ENCODE measurements around the gene RPS28.
A peak's percentile ranks its signal among the peaks of the same experiment; 100 is the strongest.
"Not testable (repeated sequence)": the region's sequence is repeated elsewhere in the genome, so short reads cannot be mapped to it uniquely, and the experiment has no call there.

The RPS28 gene

DNA sequence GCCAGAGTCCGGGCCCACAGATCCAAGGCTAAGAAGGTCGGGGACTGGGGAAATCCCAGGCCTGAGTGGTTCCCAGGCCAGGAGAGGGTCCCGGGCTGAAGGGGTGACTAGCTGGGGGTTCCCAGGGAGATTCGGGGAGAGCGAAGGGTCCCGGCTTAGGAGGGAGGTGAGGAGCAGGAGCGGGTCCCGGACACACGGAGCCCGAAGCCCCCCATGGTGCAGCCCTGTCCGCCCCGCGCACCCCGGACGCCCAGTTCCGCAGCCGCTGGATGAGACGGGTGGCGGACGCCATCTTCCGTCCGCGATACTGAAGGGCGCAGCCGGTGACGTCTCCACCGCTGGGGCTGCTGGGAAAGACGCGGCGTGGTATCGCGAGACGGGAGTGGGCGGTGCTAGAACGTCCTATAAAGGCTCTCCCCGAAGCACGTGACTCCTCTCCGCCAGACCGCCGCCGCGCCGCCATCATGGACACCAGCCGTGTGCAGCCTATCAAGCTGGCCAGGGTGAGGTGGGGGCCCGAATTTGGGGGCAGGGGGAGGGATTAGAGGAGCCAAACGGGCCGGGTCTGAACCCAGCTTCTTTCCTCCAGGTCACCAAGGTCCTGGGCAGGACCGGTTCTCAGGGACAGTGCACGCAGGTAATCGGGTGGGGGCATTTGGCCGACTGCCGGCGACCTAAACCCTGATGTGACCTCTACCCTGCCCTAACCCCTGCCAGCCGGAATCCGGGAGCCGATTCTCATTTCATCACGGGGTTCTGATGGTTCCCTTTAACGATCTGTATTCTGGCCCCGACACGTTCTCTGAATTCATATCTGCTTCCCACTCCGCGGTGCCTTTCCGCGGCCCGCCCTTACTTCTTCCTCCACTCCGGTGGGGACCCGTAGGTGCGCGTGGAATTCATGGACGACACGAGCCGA lies at the start of gene RPS28, which contains the start of gene NDUFA7:
TSS of gene RPS28 (plus strand) at position 430 of the 919 bp plus-strand sequence. CDS start at position 465, 35 bp downstream.
TSS of gene NDUFA7 (minus strand) at position 309 of the 919 bp plus-strand sequence. CDS start at position 292, 17 bp downstream.
- peak; percentile 98 for DNase-seq (ENCODE audit: low spot score)

DNA sequence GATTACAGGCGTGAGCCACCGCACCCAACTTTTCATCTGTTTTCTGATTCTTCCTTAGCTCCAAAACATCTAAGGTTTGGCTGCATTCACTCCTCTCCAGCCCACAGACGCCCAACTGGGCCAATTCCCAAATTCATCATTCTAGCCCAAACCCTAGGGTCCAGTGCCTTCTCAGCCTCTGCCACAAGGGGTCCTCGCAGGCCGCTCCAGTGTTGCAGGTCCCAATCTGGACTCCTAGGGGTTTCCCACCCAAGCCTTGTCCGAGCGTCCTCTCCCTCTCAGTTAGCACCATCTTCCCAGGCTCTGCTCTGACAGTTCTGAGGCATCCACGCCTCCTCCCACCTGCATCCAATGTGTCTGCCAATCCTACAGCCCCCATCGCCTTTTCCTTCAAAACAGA lies 44.8 kb upstream of the RPS28 start:
- DNase-seq (ENCODE audit: low spot score) = not testable (repeated sequence)

DNA sequence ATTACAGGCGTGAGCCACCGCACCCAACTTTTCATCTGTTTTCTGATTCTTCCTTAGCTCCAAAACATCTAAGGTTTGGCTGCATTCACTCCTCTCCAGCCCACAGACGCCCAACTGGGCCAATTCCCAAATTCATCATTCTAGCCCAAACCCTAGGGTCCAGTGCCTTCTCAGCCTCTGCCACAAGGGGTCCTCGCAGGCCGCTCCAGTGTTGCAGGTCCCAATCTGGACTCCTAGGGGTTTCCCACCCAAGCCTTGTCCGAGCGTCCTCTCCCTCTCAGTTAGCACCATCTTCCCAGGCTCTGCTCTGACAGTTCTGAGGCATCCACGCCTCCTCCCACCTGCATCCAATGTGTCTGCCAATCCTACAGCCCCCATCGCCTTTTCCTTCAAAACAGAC lies 30.0 kb upstream of the RPS28 start:
- not testable (repeated sequence) for DNase-seq (ENCODE audit: low spot score)

DNA sequence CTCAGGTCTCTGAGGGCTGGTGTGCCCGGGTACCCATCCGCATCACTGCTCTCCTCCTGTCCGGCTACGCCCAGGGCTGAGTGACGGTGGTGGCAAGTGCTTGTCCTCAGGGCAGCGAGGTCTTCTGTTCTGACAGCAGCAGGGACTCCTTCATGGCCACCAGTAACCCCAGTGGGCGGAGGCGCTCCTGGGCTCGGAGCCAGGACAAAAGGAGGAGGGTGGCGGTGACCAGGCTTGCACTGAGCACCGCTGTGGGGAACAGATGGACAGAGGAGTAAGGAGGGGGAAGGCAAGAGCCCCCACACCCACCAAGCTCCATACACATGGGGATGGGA lies 19.0 kb upstream of the RPS28 start:
- DNase-seq (ENCODE audit: low spot score) = no peak

DNA sequence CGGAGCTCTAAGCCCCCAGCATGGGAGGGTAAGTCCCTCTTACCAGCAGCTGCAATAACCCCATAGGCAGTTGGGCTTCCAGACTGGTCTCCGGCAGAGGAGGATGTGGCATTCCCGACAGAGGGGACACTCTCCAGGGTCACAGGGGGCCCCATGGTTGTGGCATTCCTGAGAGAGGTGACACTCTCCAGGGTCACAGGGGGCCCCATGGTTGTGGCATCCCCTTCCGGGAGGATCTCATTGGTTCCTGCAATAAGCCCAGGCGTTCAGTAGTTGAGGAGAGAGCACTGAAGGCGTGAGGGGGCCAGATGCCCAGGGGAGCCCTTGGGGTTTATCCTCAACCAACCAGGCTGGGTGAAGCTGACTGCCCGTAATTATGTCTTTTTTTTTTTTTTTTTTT lies 18.6 kb upstream of the RPS28 start:
- no peak for DNase-seq (ENCODE audit: low spot score)

DNA sequence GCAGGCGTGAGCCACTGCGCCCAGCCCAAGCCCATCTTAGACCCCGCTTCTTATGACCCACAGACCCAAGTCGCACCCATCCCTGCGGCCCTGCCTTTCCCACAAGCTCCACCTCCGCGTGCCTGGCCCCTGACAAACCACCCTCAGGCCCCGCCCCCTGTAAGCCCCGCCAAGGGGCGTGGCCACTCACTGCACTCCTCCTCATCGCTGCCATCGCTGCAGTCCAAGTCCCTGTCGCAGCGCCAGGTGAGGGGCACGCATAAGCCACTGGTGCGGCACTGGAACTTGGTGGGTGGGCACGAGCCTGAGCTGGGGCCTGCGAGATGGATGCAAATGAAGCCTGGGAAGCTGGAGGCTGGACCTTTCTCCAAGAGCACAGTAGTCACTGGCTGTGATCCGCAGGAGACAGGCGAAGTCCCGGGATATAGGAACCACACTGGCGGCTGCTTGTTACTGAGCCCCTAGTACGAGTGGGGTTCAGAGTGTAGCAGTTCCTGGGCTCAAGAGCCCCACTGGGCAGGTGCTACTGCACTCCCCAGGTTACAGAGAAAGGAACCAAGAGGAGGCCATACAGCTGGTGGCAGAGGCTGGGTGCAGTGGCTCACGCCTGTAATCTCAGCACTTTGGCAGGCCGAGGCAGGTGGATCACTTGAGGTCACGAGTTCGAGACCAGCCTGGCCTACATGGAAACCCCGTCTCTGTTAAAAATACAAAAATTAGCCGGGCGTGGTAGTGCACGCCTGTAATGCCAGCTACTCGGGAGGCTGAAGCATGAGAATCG lies 16.3 kb upstream of the RPS28 start:
- DNase-seq (ENCODE audit: low spot score) = no peak

DNA sequence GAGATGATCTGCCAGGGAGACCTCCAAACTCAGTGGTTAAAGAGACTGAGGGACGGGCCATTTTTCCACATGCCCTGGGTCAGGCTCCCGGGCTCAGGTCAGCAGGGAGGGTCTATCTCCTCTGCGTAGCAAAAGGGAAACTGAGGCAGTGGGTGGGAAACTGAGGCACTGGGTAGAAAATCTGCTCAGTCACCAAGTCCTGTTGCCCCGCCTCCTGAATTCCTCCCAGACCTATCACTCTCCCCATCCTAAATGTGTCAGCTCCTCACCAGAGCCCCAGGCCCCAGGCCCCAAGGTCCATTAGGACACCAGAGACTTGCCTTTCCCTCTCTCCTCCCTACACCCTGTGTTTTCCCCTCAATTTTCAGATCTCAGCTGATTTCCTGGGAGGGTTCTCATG lies 15.5 kb upstream of the RPS28 start:
- DNase-seq (ENCODE audit: low spot score) = no peak

DNA sequence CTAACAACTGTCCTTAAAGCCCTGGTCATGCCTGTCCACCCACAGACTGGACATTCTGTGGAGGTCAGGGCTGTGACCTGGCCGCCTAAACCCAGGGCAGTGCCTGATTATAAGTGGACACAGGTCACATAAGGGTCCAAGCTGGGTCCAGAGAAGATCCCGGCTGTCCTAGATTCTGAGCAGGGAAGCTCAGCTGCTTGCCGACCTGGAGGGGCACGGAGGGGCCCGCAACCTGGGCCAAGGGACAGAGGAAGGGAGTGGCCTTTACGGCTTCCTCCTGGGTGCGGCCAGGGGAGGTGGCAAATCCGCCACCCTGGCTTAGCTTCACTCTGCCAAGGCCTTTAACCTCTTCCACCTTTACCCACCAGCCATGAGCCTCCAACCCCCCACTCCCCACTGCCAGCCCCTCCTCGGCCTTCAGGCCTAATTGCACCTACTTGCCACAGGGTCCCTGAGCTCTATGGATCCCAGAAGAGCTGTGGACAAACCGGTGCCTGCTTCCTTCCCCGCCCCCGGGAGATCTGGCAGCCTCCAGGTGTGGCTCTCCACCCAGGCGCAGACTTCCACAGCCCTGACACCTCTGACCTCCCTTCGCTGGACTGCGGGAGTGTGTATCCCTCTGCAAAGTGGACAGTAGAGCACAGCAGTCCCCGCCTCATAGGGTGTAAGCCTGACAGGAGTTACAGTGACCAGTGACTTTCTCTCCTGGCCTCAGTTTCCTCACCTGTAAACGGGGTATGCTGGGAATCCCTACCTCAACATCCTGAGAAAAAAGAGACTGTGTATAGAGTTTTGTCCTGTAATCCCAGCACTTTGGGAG lies 14.9 kb upstream of the RPS28 start:
- DNase-seq (ENCODE audit: low spot score) = no peak

DNA sequence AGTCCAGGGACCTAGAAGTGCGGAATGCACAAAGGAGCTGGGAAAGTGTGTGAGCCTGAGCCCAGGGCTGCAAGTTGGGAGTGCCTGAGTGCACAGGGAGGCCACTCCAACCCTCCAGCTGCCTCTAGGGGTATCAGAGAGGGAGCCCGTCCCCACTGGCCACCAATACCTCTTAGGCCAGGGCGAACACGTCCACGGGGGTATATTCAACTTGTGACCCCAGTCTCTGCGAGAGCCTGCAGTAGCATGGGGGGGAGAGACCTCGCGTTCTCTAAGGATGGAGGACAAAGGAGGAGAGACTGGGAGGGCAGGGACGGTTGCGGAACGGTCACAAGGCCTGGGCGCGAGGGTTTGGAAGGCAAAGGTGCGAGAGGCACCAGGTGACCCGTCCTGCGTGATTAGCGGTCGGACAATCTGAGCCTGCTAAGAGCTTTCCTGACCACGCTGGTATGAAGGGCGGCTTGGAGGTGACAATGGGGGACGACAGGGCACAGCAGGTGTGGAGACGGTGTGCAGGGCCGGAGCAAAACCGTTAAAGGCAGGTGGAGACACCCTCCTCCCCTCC lies 13.8 kb upstream of the RPS28 start:
- DNase-seq (ENCODE audit: low spot score) = no peak

DNA sequence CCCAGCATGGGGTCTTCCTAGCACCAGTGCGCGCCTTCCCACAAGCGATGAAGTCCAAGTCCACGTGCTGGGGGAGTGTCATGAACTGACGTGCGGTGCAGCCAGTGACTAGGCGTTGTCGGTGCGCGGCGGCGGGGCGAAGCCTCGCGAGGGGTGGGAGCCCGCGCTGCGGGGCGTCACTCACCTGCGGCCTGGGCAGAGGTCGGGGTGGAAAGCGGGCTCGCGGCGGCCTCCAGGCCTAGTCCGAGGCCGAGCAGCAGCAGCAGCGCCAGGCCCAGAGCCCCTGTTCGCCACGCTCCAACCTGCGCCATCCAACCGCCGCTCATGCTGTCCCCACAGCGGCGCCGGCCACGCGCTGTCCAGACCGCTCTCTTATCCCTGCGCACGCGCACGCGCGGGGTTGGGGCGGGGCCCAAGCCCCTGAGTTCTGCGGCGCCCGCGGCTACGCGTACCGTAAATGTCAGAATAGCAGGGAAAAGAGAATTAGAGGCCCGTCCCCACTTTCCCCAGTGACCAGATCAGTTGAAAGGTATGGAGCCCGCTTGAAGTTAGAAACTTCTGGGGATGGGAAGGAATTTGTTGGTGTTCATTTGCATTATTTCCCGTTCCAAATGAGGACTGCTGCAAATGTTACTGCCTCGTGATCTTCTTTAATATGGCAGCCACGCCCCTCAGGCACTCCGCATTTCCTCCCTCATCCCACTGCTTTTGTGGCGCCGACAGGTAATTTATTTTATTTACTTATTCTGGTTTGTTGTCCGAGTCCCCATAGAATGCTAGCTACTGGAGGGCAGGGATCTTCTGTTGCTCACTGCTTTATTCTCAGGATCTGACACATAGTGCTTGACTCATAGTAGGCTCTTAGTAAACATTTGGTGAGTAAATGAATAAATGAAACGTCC lies 13.1 kb upstream of the RPS28 start, which contains the start of gene CD320:
TSS of gene CD320 (minus strand) at position 394 of the 902 bp plus-strand sequence. CDS start at position 326, 68 bp downstream.
- peak; percentile 98 for DNase-seq (ENCODE audit: low spot score)

DNA sequence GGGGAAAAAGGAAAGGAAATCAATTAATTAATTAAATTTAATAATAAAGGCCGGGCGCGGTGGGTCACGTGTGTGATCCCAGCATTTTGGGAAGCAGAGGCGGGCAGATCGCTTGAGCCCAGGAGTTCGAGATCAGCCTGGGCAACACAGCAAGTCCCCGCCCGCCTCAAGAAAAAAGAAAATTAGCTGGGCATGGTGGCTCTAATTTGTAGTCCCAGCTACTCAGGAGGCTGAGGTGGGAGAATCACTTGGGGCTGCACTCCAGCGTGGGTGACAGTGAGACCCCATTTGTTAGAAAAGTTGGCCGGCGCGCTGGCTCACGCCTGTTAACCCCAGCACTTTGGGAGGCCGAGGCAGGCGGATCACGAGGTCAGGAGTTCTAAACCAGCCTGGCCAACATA lies 12.4 kb upstream of the RPS28 start:
- DNase-seq (ENCODE audit: low spot score) = no peak

DNA sequence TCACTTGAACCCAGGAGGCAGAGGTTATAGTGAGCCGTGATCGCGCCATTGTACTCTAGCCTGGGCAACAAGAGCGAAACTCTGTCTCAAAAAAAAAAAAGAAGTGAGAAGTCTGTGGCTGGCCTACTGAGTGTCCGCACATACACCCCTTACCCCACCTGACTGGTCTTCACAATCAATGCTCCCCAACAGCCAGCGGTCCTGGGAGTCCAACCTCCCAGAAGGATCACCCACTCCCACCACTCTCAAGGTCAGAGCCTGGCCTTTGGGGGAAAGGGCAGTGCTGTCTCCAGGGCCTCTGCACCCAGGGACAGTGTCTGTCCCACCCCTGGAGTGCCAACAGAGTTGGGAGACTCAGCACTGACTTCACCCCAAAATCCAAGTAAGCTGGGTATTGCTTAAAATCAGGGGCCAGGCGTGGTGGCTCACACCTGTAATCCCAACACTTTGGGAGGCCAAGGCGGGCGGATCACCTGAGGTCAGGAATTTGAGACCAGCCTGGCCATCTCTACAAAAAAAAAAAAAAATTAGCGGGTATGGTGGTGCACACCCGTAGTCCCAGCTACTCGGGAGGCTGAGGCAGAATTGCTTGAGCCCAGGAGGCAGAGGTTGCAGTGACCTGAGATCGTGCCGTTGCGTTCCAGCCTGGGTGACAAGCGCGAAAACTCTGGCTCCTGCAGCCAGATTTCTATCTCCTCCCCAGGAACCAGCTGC lies 10.8 kb upstream of the RPS28 start:
- no peak for DNase-seq (ENCODE audit: low spot score)

DNA sequence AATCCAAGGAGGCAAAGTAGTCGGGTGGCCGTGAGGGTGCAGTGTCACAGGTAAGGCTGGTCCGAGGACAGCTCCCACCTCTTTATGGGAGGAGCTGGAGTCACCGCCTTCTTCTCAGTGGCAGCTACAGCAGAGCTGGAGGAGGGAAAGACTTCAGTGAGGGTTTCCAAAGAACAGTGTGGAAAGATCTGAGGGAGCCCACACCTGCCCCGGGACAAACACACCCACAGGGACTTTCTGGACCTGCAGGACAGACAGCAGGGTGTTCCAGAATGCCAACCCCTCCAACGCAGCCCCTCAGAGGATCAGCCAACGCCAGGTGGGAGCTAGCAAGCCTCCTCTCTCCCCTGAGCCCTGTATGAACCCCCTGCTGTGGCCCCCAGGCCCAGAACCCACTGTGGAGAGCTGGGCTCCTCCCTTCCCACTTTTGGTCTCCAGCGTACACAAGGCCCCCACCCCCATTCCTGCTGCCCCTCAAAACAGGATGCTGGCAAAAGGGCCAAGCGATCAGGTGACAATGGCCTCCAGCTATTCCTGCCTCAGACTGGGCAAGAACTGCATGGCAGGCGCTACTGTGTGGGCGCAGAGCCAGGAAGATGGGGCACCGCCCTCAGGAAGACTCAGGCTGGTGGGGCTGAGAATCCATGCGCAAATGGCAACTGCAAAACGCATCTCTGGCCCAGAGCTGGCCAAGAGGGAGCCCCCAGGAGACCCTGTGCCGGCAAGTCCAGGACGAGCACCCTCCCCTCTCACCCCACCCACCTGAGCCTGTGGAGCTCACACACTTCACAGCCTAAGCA lies 9.6 kb upstream of the RPS28 start:
- DNase-seq (ENCODE audit: low spot score) = no peak

DNA sequence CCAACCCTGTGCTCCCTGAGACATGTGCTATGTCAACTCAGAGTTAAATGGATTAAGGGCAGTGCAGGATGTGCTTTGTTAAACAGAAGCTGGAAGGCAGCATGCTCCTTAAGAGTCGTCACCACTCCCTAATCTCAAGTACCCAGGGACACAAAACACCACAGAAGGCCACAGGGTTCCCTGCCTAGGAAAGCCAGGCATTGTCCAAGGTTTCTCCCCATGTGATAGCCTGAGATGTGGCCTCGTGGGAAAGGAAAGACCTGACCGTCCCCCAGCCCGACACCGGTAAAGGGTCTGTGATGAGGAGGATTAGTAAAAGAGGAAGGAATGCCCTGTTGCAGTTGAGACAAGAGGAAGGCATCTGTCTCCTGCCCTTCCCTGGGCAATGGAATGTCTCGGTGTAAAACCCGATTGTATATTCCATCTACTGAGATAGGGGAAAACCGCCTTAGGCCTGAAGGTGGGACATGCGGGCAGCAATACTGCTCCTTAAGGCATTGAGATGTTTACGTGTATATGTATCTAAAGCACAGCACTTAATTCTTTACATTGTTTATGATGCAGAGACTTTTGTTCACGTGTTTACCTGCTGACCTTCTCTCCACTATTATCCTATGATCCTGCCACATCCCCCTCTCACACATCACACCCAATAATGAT lies 6.2 kb upstream of the RPS28 start:
- DNase-seq (ENCODE audit: low spot score) = not testable (repeated sequence)

DNA sequence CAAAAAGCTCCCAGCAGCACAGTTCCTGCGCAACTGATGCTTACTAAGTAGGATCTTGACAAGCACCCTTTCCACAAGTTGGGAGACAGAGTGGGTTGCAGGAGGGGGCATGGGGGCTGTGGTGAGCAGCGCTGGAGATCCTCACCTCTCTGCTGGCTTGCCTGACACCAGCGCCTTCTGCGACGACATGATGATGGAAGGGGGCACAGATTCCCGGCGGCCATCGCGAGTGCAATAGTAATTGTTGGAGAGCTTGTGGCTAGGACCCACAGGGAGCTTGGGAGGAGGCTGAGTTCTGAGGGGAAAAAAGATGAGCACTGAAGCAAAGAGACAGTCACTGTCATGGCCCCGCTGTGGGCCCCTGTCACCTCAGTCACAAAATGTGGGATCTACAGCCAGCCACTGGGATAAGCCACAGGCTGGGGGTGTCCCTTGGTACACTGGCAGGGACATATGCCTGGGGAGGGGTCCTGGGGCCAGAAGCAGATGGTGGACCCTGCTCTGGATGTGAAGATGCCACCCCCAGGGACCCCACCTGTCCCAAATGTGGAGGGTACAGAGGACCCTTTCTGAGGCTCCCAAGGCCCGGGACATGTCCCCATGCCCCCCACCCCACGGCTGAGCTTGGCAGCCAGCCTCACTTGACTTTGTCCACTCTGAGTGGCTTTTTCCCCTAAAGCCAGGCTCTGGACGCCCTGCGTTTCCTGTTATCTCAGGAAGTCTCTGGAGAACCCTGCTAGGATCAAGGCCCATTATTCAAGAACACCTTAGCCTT lies 4.8 kb upstream of the RPS28 start:
- DNase-seq (ENCODE audit: low spot score) = no peak

DNA sequence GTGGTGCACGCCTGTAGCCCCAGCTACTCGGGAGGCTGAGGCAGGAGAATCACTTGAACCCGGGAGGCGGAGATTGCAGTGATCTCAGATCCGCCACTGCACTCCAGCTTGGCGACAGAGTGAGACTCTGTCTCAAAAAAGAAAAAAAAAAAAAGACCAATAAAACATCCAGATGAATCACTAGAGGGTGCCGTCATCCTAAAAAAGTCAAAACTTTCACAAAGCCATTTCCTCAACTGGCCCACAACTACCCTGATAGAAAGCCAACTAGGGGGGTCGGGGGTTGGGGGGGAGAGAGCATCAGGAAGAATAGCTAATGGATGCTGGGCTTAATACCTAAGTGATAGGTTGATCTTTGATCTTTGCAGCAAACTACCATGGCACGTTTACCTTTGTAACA lies 2.5 kb upstream of the RPS28 start:
- not testable (repeated sequence) for DNase-seq (ENCODE audit: low spot score)

DNA sequence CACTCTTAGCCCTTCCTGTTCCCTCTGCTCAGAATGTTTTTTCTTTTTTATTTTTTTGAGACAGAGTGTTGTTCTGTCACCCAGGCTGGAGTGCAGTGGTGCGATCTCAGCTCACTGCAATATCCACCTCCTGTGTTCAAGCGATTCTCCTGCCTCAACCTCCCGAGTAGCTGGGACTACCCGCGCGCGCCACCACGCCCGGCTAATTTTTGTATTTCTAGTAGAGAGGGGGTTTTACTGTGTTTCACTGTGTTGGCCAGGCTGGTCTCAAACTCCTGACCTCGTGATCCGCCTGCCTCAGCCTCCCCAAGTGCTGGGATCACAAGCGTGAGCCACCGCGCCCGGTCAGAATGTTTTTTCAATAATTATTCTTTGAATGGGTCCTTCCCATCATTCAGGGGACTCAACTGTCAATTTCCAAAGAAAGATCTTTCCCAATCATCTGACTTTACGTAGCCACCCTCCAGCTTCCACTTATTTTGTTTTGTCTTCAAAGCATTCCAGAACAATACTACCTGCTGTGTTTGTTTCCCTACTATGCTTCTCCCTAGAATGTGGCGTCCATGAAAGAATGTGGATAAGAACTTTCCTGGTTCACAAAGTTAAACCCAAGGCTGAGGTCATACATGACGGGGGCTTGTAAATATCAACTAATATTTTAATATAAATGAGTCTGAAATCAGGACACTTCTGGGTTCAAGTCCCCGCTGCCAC lies 1.3 kb upstream of the RPS28 start:
- DNase-seq (ENCODE audit: low spot score) = no peak

Data from AG20443 (cell line).